GM19438 (cell line): Measurements from ENCODE around the gene CD248.
"Not testable (repeated sequence)": the region's sequence is repeated elsewhere in the genome, so short reads cannot be mapped to it uniquely, and the experiment has no call there.

Experiments used
- ATAC-seq: cut with Tn5 transposase; IDR thresholded peaks from one replicate; pipeline ENCODE4 v1.9.1; 2021; ENCODE audit warnings: low read depth; ENCODE audit not compliant: unreplicated experiment

Gene CD248

DNA sequence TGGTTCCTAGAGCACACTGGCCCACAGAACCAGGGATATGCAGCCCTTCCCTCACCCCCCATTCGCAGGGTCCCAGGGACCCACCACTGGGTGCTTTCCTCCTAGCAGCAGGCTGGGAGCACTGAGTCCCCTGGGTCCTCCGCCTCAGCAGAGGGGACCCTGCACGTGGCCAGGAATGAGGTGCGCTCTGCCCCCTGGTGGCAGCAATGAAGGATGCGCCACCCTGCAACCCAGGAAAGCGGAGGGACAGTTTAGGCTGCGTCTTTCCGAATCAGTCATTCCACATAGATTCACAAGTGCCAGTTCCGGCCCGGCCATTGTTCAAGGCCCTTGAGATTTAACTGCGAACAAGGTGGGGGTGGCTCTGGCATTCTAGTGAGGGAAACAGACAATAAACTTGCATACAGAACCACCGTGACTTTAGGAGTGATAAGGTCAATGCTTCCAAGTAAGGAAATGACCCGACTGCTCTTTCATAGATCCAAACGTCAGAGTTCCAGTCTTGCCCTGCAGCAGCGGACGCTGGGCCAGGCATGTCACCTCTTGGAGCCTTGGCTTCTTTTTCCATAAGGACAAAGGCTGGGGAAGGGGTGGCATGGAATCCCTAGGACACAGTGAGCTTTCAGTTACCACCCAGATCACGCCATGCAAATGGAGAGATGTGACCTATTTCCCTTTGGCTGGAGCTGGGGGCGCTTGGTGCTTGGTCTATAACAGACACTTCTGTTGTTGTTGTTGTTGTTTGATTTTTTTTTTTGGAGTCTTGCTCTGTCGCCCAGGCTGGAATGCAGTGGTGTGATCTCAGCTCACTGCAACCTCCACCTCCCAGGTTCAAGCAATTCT is 11.7 kb upstream of the CD248 start:
- no peak for ATAC-seq

DNA sequence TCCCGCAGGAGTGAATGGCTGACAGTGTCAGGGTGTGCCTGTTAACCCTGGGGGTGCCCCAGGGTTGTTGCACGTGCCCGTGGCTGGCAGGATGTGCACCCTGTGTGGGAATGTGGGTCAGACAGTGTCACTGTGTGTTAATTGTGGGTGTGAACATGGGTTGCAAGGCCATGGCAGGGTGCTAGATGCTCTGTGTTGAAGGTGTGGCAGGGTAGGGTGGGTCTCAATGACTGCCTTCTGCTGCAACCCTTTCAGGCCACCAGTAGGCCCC is 11.1 kb upstream of the CD248 start:
- ATAC-seq, result no peak

DNA sequence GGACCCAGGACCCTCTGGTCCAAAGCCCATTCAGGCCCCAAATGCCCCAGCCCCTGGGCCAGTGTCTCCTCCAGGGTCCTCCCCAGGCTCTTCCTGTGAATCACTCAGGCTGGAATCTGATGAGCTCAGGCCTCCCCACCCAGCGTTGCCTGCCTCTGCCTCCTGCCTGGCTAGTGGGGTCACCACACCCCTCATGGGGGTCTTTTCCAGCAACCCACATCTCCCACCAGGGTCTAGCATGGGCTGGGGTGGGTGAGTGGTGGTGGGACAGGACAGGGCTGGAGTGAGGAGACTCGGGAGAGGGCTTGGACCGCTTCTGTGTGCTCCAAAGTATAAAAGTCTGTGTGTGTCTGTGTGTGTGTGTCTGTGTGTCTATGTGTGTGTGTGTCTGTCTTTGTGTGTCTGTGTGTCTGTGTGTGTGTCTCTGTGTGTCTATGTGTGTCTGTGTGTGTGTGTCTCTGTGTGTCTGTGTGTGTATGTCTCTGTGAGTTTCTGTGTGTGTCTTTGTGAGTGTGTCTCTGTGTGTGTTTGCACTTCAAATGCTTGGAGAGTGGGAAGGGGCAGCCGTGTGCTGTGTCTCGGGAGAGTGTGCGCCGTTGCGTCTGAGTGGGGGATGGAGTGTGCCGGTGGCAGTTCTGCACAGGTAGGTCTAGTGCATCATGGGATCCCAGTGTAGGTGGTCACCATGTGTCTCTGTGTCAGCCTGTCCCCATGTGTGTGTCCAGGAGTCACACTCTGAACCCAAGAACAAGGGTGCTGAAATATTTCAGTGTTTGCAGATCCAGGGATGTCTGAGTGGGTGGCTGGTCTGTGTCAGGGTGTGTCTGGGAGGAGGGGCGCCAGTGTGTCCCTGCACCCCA is 10.6 kb upstream of the CD248 start:
- no peak for ATAC-seq

DNA sequence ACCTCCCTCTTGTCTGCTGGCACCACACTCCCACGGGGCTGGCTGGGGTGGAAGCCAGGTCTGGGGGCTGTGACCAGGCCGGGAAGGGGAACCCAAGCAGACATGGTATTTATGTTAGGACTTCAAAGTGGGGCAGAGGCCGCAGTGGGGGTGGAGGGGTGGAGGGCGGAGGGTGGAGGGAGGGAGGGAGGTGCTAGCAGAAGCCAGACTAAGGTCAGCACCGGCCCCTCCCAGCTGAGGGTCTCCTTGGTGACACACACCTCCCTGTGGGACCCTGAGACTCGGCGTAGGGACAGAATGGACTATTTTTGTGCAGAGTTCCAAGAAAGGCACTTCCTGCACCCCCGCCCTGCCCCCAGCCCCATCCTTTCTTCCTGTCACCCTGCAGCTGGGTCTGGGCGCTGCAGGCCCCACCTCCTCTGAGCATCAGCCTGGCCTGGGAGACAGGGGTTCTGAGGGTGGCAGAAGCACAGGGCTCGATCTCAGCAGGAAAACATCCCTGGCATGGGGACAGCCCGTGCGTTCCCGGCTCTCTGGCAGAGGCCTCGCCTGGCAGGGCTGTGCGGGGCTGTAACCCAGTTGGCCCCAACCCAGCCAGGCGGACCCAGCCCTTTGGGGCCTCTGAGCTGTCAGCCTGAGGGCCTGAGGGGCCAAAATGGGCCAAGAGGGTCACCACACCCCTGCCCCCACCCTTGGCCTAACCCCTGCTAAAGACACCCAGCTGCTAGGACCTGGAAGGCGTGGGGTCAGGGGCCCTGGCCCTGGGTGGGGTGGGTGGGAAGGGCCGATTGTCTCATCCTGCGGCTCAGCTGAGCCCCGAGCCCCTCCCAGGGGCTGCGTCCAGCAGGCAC is 9.6 kb upstream of the CD248 start:
- ATAC-seq, result no peak

DNA sequence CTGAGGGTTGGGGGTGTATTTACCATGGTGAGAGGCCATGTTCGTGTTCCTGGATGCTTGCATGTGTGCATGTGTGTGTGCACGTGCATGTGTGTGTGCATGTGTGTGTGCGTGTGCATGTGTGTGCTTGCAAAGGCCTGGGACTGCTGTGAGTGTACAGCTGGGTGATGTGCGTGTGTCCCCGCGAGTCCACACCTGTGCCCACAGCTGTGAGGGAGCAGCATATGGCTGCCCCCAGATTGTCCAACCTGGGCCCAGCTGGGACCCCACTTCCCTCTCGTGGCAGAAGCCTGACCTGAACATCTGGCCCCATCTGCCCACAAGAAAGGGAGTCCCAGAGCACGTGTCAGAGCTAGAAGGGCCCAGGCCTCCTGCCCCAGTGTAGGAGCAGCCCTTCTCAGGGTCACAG is 8.4 kb upstream of the CD248 start:
- ATAC-seq, result no peak

DNA sequence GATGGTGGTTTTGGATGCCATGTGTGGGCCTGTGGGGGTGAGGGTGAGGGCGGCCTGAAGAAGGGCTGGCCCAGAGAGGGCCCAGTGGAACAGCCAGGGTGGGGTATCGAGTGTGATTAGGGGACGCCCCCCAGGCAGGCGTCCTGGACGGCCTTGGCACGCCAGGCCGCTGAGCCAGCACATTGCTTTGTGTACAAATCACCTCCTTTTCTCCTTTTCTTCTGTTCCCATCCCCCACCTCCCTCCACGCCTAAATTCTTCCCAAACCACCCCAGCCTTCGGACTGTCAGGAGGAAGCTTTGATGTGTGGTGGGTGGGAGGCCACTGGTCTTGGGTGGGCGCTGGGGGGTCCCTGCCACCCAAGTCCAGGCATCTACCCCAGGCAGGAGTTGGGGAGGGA is 7.8 kb upstream of the CD248 start:
- ATAC-seq, result no peak

DNA sequence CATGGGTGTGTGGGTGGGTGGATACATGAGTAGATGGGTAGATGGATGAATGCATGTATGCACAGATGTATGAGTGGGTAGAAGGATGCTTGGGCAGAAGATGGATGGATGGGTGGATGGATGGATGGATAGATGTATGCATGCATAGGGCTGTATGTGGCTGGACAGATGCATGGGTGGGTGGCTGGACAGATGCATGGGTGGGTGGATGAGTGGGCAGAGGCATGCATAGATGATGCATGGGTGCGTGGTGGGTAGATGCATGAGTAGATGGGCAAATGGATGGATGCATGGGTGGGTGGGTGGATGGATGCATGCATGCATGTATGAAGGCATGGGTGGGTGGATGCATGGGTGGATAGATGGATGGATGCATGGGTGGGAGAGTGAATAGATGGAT is 6.8 kb upstream of the CD248 start:
- ATAC-seq, result no peak

DNA sequence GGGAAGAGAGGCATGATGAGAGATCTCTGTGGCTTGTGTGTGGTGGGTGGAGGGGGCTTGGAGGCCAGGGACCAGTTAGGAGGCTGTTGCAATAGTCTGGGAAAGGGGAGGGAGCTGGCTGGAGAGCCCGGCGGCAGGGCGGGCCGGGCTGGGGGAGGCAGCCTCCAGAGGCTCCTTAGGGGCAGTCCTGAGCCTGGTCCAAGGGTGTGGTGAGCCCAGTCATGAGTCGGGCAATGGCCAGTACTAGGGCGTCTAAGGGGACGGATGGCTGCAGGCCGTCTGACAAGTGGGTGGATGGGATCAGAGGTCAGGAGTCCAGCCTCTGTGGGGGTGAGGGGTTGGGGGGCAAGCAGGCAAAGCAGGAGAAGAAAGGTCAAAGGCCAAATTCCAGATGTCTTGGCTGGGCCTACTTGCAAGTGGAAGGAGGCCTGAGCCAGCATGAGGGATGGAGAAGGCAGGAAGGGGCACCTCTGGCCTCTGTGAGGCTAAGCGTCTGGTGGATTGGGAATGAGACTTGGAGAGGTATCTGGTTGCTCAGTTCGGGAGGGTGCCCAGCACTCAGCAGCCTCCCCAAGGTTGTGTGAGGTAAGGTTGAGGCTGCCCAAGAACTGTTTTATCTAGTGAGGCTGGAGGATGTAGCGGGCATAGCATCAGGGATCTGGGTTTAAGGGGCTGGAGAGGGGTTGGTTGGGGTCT is 6.0 kb upstream of the CD248 start:
- no peak for ATAC-seq

DNA sequence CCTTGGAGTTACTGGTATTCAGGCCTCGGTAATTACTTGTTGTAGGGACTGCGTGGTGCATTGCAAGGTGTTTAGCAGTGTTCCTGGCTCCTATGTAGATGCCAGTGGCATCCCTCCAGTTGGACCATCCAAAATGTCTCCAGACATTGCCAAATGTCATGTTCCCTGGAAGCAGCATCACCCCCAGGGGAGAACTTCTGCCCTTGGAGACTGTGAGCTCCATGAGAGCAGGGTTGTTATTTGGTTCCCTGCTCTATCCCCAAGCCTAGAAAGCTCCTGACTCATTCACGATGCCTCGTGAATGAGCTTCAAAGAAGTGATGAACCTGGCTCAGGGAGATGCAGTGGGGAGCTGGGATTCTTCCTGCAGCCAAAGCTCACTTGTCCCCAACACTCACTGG is 4.8 kb upstream of the CD248 start:
- no peak for ATAC-seq

DNA sequence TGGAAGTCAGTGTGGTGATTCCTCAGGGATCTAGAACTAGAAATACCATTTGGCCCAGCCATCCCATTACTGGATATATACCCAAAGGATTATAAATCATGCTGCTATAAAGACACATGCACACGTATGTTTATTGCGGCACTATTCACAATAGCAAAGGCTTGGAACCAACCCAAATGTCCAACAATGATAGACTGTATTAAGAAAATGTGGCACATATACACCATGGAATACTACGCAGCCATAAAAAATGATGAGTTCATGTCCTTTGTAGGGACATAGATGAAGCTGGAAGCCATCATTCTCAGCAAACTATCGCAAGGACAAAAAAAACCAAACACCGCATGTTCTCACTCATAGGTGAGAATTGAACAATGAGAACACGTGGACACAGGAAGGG is 3.9 kb upstream of the CD248 start:
- not testable (repeated sequence) for ATAC-seq

DNA sequence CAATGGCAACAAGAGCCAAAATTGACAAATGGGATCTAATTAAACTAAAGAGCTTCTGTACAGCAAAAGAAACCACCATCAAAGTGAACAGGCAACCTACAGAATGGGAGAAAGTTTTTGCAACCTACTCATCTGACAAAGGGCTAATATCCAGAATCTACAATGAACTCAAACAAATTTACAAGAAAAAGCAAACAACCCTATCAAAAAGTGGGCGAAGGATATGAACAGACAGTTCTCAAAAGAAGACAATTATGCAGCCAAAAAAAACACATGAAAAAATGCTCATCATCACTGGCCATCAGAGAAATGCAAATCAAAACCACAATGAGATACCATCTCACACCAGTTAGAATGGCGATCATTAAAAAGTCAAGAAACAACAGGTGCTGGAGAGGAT is 3.4 kb upstream of the CD248 start:
- ATAC-seq, result not testable (repeated sequence)

DNA sequence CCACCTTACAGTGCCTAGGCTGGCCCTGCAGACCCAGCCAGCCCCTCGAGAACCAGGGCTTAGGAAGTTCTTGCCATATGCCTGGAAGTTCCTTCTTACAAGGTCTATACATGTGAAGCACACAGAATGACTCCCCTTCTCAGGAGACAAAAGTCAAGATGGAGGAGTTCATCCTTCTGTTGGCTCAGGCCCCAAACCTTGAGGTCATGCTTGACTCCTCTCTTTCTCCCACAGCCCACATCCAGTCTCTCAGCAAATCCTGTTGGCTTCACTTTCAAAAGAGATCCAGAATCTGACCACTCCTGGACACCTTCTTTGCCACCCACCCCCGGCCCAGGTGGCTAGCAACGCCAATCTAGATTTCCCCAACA is 1.7 kb upstream of the CD248 start:
- no peak for ATAC-seq

DNA sequence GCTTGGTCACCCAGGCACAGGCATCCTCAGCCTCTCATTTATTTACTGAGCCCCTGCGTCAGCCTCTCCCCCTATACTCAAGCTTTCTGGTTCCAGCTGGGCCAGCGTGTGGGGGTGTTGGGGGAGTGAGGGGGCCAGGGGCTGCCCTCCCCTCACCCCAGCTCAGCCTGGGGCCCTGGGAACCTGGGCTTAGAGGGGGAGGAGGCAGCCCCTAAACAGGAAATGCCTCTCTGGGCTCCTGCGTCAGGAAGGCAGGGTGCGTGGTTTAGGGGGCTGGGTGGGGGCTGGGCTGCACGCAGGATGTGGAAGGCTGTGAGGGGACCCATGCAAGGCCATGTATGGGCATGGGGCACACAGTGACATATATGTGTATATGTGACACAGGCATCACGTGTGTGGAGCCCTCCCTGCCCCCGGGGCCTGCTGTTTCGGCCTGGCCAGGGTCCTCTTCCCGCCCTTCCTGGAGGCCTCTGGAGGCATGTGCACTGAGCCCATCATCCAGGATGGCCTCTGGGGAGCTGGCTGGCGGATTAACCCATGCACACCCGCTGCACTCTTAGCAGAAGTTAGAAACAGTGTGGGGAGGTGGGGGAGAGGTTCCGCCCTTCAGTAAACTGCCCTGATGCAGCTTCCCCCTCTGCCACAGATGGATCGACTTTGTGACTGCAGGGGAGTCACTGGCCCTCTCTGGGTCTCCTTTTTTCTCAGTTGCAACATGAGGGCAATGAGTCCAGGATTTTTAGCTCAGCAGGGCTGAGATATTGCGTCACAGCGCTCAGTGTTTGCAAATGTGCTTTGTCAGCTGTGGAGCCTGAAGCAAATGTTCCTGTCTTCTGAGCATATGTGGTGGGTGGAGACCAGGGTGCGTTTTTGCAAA is 1.1 kb upstream of the CD248 start:
- ATAC-seq, result no peak

DNA sequence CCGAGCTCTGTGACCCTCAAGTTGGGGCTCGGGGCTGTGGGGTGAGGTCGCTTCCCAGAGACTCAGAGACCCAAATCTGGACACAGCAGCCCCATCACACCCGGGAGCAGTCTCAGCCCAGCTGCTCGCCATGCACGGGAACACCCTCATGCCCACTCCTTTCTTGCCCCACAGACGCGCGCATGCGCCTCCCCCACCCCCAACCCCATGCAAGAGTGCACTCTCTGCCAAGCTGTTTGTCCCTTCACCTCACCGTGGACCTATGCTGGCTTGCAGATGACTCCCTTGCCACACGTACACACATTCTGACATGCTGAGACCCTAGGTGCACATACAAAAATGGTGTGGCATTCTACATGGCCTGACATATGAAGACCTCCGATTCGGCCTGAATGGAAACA is 478 bp upstream of the CD248 start:
- ATAC-seq, result no peak

DNA sequence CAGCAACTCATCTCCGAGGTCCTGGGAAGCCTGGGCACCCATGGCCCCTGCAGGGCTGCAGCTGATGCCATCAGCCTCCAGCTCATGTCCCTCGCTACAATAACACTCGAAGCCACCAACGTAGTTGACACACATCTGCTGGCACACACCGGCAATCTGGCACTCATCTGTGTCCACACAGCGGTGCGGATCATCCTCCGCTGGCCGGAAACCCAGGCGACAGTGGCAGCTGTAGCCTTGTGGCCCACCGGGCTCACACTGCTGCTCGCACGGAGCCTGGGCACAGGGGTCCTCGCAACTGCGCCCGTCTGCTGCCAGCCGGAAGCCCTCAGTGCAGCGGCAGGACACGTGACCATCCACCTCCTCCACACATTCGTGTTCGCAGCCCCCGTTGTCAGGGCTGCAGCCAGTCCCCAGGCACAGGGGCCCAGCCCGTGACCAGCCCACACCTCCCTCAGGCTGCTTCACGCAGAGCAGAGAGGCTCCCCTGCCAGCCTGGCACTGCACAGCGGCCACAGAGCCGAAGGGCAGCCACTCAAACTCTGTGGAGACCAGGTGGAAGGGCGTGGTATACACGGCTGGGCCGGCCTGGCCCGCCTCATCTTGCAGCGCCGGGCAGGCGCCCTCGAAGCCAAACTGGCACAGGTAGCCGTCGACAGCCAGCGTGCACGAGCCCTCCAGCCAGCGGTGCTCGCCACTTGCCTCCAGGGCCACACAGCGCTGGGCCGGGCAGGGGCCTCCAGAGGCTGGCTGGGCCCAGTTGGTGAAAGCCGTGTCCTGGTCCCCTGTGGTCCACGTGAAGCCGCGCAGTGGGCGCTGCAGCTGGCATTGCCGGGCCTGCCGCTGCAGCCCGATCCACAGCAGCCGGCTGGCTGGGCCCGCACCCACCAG is 678 bp downstream of the CD248 start:
- no peak for ATAC-seq

DNA sequence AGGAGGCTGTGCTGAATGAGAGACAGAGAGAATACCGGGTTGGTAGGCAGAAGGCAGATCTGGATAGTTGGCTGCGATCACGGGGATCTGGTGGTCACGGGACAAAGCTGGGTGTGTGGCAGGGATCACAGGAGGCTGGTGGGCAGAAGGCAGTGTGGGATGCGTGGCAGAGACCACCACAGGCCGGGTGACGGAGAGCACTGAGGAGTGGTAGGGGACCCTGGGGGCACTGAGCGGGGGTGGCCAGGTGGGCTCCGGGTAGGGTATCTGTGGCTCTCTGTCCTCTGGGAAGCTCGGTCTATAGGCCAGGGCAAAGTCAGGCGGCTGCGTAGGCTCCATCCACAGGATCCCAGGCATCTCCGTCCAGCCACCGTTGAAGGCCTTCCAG is 1.4 kb downstream of the CD248 start:
- no peak for ATAC-seq

DNA sequence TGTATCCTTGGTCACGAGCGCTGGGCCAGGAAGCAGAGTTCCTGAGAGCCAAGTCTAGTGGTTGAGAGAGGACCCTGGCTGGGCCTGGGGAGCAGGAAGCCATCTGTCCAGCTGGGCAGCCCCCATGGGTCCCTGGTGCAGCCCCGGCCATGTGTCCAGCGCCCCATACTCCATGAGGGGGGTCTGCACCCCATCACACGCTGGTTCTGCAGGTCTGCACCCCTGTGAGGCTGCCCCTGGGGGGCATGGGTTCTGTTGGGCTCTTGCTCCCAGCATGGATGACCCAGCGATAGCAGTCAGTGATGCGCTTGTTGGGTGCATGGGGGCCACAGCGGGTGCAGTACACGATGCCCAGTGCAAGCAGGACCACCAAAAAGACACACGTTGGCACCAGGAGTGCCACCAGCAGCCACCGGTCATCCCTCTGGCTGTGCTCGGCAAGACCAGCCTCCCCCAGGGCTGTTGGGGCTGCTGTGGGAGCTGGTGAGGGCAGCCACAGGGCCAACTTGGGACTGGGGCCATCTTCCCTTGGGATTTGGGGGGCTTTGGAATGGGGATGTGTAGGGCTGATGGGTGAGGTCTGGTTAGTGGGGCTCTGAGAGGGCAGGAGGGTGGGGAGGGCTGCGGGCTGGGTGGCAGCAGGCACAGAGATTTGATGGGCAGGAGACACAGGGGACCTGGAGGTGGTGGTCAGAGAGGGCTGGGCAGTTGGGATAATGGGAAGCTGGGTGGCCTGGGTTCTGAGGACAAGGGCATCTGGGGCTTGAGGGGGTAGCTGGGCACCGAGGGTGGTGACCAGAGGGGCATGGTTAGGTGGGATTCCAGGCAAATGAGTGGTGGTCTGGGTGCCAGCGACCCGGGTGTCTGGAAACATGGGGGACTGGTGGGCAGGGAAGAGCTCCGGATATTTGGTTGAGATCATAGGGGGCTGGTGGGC is 2.0 kb downstream of the CD248 start:
- no peak for ATAC-seq

DNA sequence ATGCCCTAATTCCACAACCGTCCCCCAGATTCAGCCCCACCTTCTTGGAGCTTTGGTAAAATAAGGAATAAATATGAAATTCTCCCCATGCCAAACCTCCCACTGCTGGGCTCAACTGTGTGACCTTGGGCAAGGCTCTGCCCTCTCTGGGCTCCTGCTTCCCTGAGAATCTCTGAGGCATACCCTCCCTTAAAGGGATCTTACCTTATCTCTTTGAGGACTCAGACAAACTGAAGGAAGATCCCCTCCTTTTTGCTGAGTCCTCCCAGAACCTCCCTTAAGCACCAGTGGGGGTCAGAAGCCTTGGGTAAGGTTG is 2.7 kb downstream of the CD248 start:
- ATAC-seq, result no peak
